Measurements from ENCODE around the gene STX7.

Gene STX7

GRCh38 chr6:132513831-132514545, 1.1 kb upstream of the STX7 start:
- Histone ChIP-seq H3K4me2 (ENCODE audit: low read length) (peak overlapping the region; percentile 98; the same call in 1 of the 2 replicates), H3K4me1 (ENCODE audit: insufficient read depth, low read length, severe bottlenecking) (peaks cover 33% of the 10 kb centered on the region), H3K4me3 (ENCODE audit: low read depth, low read length, poor library complexity, severe bottlenecking) (peak overlapping the region; percentile 83), H3F3A (ENCODE audit: insufficient read depth, low read length) (no peaks in the 10 kb centered on the region), H3K27ac (ENCODE audit: low read depth, low read length, poor library complexity, severe bottlenecking) (no peak overlapping the region), H3K9me2 (ENCODE audit: low read depth, low read length) (no peaks in the 10 kb centered on the region), H3K79me2 (ENCODE audit: insufficient read depth, low read length) (peaks cover 32% of the 10 kb centered on the region), H2AFZ (ENCODE audit: low read length) (no peak overlapping the region), H3K27me3 (ENCODE audit: insufficient read depth, low read length) (no peaks in the 10 kb centered on the region), H3K9ac (ENCODE audit: low read length) (no peak overlapping the region), H3K9me3 (ENCODE audit: low read length) (no peaks in the 10 kb centered on the region), H4K20me1 (ENCODE audit: insufficient read depth, low read length) (no peaks in the 10 kb centered on the region), H3K36me3 (ENCODE audit: insufficient read depth, low read length) (peaks cover under 1% of the 10 kb centered on the region; the same call in 1 of the 2 replicates)
- no peak for TF ChIP-seq EZH2 (IDR thresholded peaks at IDR 0.05; ENCODE audit: borderline replicate concordance, low read length)
- no peak for TF ChIP-seq CTCF (IDR thresholded peaks at IDR 0.05; ENCODE audit: low read length)

GRCh38 chr6:132512342-132512637, 626 bp downstream of the STX7 start:
- Histone ChIP-seq H3K4me3 (ENCODE audit: low read depth, low read length, poor library complexity, severe bottlenecking) (peak overlapping the region; percentile 83), H3F3A (ENCODE audit: insufficient read depth, low read length) (no peaks in the 10 kb centered on the region), H3K4me1 (ENCODE audit: insufficient read depth, low read length, severe bottlenecking) (peaks cover 50% of the 10 kb centered on the region), H3K4me2 (ENCODE audit: low read length) (peak overlapping the region; percentile 98), H2AFZ (ENCODE audit: low read length) (no peak overlapping the region), H3K36me3 (ENCODE audit: insufficient read depth, low read length) (peaks cover 18% of the 10 kb centered on the region), H4K20me1 (ENCODE audit: insufficient read depth, low read length) (no peaks in the 10 kb centered on the region), H3K27me3 (ENCODE audit: insufficient read depth, low read length) (no peaks in the 10 kb centered on the region), H3K79me2 (ENCODE audit: insufficient read depth, low read length) (peaks cover 49% of the 10 kb centered on the region), H3K9me2 (ENCODE audit: low read depth, low read length) (no peaks in the 10 kb centered on the region), H3K9ac (ENCODE audit: low read length) (peak overlapping the region; percentile 76), H3K27ac (ENCODE audit: low read depth, low read length, poor library complexity, severe bottlenecking) (peak overlapping the region; percentile 82), H3K9me3 (ENCODE audit: low read length) (no peaks in the 10 kb centered on the region)
- TF ChIP-seq EZH2 (IDR thresholded peaks at IDR 0.05; ENCODE audit: borderline replicate concordance, low read length) = no peak
- 0 out of 2 replicates have a peak, but pooled peaks have one; percentile 23 for TF ChIP-seq CTCF (IDR thresholded peaks at IDR 0.05; ENCODE audit: low read length)

- Histone ChIP-seq H3K27me3 (ENCODE audit: insufficient read depth, low read length) (no peaks in the 10 kb centered on the region), H3K4me2 (ENCODE audit: low read length) (peak overlapping the region; percentile 98), H4K20me1 (ENCODE audit: insufficient read depth, low read length) (no peaks in the 10 kb centered on the region), H3K4me3 (ENCODE audit: low read depth, low read length, poor library complexity, severe bottlenecking) (peak overlapping the region; percentile 83), H3K9me3 (ENCODE audit: low read length) (no peaks in the 10 kb centered on the region), H3K27ac (ENCODE audit: low read depth, low read length, poor library complexity, severe bottlenecking) (peak overlapping the region; percentile 82), H3K4me1 (ENCODE audit: insufficient read depth, low read length, severe bottlenecking) (peaks cover 55% of the 10 kb centered on the region), H2AFZ (ENCODE audit: low read length) (no peak overlapping the region), H3K9me2 (ENCODE audit: low read depth, low read length) (no peaks in the 10 kb centered on the region), H3K36me3 (ENCODE audit: insufficient read depth, low read length) (peaks cover 19% of the 10 kb centered on the region), H3K79me2 (ENCODE audit: insufficient read depth, low read length) (peaks cover 54% of the 10 kb centered on the region), H3K9ac (ENCODE audit: low read length) (peak overlapping the region; percentile 76), H3F3A (ENCODE audit: insufficient read depth, low read length) (no peaks in the 10 kb centered on the region)
- TF ChIP-seq EZH2 (IDR thresholded peaks at IDR 0.05; ENCODE audit: borderline replicate concordance, low read length) (no peak), CTCF (IDR thresholded peaks at IDR 0.05; ENCODE audit: low read length) (no peak)
Measured at GRCh38 chr6:132511831-132512220, 1.1 kb downstream of the STX7 start.

Data from OCI-LY1 (cell line).